HG03280 (cell line): ENCODE results near the gene STK25.

Experiments used
- ATAC-seq: cut with Tn5 transposase; IDR thresholded peaks from one replicate; pipeline ENCODE4 v1.9.1; 2021; ENCODE audit warnings: mild to moderate bottlenecking, moderate library complexity; ENCODE audit not compliant: unreplicated experiment

Gene STK25

DNA sequence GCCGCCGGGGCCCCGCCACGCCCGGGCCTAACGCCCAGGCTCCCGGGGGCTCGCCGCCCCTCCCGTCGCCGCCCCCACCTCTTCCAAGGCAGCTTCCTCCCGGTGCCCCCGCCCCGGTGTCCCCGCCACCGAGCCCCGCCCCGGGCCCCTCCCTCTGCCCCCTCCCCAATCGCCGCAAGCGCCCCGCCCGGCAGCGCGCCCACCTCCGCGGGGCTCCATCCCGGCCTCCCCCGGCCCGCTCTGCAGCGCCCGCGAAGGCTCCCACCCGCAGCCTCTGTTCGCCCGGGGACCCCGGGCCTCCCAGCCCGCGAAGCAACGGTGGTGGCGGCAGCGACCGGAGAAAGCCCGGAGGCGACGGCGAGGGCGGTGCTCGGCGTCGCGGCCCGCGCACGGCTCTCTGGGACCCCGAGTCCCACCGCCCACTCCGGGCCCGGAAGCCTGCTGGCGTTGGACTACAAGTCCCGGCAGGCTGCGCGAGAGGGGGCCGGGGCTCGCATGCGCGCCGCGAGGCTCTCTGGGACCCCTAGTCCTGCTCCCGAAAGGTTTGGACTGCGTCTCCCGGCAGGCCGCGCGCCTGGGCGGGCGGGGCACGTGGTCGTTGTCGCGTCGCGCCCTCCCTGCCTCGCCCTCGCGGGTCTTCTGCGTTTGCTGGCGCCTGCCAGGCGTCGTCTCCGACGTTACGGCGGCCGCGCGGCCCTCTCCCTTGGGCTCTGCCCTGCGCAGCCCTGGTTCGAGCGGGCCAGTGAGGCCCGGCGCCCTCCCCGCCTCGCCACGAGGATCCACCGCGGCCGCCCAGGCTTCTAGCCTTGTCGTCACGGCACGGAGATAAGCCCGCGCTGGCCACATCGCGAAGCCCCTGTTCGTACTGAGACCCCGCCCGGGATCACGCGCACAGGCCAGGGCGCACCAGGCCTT lies at the start of gene STK25:
TSS of gene STK25 (minus strand) at position 345 of the 915 bp plus-strand sequence. CDS start 549 bp downstream, outside the sequence.
- peak; percentile 95 for ATAC-seq

- no peak for ATAC-seq
These were observed 48.4 kb upstream of the STK25 start for GRCh38 chr2:241556746-241557145.

- no peak for ATAC-seq
These were observed 47.3 kb upstream of the STK25 start for GRCh38 chr2:241555711-241556110.

- ATAC-seq, result no peak
These were observed 46.4 kb upstream of the STK25 start for GRCh38 chr2:241554610-241555322.

DNA sequence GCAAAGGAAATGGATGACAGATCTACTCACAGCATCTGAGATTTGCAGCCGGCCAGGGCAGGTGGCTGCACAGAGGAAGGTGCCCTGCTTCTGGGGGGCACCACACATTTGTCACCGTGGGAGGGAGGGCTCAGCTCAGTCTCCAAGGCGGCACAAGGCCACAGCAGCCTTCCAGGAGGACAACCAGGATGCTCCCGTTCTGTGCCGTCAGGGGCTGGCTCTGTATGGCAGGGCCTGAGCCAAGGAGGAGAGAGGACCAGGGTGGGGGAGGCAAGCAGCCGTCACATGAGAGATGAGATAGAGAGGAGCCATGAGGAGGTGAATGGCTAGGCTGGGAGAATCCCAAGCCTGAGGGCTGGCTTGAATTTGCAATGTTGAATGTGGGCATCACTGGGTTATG lies 45.6 kb upstream of the STK25 start:
- no peak for ATAC-seq

DNA sequence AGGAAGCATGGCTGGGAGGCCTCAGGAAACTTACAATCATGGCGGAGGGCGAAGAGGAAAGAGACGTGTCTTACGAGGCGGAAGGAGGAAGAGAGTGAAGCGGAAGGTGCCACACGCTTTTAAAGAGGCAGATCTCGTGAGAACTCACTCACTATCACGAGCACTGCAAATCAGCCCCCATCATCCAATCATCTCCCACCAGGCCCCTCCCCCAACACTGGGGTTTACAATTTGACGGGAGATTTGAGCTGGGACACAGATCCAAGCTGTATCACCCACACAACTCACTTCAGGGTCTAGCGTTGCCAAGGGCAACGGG lies 45.1 kb upstream of the STK25 start:
- no peak for ATAC-seq

GRCh38 chr2:241551998-241552737 lies 43.8 kb upstream of the STK25 start:
- no peak for ATAC-seq

- no peak for ATAC-seq
These were observed 43.2 kb upstream of the STK25 start for GRCh38 chr2:241551599-241551997.

DNA sequence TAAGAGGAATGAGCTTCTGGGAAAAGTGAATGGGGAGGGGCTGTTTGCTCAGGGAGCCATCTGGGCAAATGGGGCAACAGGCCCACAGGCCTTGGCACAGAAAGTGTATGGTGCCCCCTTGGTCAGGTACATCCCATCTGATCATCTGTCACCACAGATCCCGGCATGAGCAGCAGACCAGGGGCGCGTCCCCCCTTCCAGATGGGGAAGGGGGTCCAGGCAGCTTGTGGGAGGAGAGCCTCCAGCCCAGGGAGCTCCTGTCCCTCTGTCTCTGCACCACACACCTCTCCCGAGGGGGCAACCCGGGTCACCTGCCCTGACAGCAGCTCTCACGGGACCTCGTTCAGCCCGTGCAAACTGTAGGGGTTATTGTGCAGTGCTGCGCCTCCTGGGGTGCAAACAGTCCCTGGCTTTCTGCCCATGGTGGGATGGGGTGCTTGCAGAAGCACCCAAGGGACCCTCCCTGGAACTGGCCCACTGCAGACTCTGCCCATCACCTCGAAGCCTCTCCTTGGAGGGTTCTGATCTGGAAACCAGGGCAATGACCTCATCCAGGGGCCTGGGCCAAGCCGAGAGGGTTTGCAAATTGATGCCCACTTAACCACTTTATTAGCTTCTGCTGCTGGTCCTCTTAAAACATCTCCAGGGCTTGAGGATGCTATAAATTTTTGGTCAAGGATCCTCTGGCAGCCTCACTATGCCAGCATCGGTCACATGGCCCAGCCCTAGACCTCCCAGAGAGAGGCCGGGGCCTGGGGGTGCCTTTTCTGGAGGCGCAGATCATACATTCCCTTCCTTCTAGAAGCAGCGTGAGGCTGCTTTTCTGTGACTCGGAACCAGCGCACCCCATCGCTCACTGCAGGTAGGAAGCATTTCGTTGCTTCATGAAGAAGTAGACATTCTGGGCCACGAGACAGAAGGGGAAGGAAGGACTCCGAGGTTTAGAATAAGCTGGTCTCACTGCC lies 42.5 kb upstream of the STK25 start:
- ATAC-seq, result no peak

- no peak for ATAC-seq
These were observed 40.1 kb upstream of the STK25 start for GRCh38 chr2:241548451-241548835.

DNA sequence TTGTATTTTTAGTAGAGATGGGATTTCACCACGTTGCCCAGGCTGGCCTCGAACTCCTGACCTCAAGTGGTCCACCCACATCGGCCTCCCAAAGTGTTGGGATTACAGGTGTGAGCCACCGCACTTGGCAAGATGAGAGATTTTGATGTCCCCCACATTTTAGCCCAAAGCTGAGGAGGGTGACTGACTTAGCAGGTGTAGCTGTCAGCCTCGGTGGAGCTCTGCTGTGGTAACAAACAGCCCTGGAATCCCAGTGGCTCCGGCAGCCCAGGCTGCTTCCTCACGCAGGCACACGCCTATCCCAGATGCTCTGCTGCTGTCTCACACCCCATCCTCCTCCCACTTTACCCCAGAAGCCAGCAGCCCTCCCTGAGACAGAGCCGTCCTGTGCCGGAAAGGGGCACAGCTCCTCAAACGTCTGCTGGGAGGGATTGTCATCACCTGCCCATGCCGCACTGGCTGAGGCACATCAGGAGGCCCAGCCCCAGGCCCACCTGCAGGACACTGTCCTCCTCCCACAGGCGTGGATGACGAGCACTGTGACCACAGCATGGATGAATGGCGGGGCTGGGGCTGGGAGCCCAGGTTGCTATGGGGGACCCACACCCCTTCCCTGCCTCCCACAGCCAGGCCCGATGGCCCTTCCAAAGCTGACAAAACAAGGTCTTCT lies 39.5 kb upstream of the STK25 start:
- no peak for ATAC-seq

- ATAC-seq, result no peak
These were observed 38.6 kb upstream of the STK25 start for GRCh38 chr2:241546771-241547498.

GRCh38 chr2:241545523-241546473 lies 37.4 kb upstream of the STK25 start:
- no peak for ATAC-seq

DNA sequence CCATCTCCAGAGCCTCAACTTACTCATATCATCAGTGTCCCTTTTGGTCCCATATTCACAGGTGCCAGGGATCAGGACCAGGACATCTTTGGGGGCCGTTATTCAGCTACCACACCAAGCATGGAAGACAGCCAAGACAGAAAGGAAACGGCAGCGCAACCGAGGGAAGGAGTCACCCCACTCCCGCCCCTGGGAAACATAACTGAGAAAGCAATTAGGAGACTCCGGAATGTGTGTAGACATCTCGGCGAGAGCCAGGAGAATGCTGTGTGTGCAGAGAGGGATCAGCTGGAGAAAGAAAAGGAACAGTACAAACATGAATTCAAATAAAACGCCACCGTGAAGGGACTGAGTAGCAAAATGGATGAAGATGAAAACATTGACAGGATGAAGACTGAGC lies 36.7 kb upstream of the STK25 start:
- no peak for ATAC-seq

- ATAC-seq, result no peak
These were observed 33.9 kb upstream of the STK25 start for GRCh38 chr2:241542278-241542605.

DNA sequence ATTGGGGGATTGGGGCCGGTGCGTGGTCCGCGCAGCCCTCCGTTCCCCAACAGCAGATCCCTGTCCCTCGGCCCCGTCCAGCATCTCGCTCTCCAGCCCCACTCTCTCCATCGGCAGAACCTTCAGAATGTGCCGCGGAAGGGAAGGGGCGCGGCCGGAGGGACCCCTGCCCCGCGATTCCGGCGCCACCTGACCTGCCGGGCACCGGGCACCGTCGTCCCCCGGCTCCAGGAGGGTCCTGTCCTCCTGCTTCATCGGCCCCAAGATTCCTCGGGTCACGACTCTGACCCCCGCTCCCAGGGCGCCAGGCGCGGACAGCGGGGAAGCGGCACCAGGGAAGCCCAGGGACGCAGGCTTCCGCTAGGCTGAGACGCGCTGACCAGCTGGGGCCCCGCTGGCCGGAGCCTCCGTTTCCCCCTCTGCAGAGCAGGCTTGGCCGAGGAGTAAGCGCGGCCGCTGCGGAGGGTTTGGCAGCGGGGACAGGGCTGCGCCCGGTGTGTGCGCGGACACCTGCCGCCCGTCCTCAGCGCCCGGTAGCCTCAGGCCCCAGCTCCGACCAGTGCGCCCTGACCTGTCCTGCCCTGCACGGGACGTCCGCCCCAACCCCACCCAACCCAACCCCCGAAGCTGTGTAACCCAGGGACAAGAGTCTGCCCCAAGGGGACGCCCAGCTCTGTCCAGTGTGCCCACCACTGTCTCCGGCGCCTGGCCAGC lies 33.3 kb upstream of the STK25 start:
- no peak for ATAC-seq

DNA sequence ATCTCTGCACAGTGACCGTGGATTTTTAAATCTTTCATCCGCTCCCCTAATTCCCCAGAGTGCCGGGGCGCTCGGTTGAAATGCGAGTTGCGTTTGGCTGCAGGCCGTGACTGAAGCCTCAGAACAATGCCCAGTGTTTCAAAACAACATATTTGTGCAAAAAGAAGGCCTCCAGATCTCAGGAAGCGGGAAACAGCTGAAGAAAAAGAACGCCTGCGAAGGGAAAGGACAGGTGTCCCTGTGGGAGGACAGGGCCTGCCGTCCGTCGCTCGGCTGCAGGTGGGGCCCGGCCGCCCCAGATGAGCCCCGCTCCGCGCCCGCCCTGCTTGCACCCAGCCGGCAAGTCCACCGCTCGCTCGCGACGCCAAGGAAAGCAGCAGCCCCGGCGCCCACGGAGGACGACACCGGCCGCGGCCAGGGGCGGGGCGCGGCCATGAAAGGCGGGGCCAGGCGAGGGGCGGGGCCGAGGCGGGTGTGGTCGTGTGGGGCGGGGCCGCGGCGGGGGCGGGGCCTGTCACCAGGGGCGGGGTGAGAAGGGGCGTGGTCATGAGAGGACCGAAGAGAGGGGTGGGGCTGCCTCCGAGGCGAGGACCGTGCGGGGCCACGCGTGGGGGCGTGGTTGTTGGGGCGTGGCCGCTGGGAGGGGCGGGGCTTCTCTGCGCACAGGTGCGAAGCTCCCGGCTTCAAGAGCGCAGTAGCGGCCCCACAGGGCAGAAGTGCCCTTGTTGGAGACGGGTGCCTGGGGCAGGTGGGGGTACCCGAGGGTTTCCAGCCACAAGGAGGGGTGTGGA lies 32.6 kb upstream of the STK25 start:
- ATAC-seq, result no peak
